Mucosa of descending colon (tissue), 3 donors: Measurements from ENCODE around the gene ANAPC2. TPM values are rescaled to one million over a fixed set of nuclear protein-coding genes. Genes with fewer than 3 reads are reported as not detected.

Experiments used
- ATAC-seq: fragments of 200-7000 bp; cut with Tn5 transposase; one replicate; pipeline ENCODE4 v1.9.1; 2020; ENCODE audit warnings: mild to moderate bottlenecking, moderate library complexity
- DNase-seq, 3 donors: peaks; one replicate each; pipeline ENCODE4 v3.0.0-alpha.2; 2020
- H3K36me3 ChIP-seq: fragments of 200-600 bp; one replicate; pipeline ENCODE4 v1.8.0; 2021; ENCODE audit warnings: low read depth, mild to moderate bottlenecking
- H3K4me1 ChIP-seq: fragments of 200-600 bp; one replicate; pipeline ENCODE4 v1.8.0; 2021; ENCODE audit warnings: low read depth, mild to moderate bottlenecking
- H3K4me3 ChIP-seq: fragments of 200-600 bp; one replicate; pipeline ENCODE4 v1.8.0; 2021; ENCODE audit warnings: mild to moderate bottlenecking
- H3K9me3 ChIP-seq: fragments of 200-600 bp; one replicate; pipeline ENCODE4 v1.8.0; 2021; ENCODE audit warnings: mild to moderate bottlenecking
- CTCF ChIP-seq: fragments of 200-600 bp; IDR thresholded peaks from one replicate; pipeline ENCODE4 v1.8.0; 2022; ENCODE audit warnings: antibody characterized with exemption, mild to moderate bottlenecking
- intact Hi-C, 2 donors: fragments of 100-400 bp; cut with DNase I in 1 of 2; cut with micrococcal nuclease in 1 of 2; formaldehyde crosslinking; loops; one replicate each; pipeline versions ENCODE4 v1.11.0 to v1.11.1; 2022; cut with DNase I, micrococcal nuclease
- total RNA-seq, 3 donors: library from RNA; stranded (reverse); fragmentation: NEBNext Ultra II Directional in 2 of 3; extraction: Animal tissue kit (Norgen Biotek cat#: 25700) in 2 of 3; gene quantifications; one replicate each; pipeline versions ENCODE4 v1.2.1 to v1.2.4, GENCODE V29; 2021 to 2023
- donor health status: DM: no; HTN: no; CAD: no; lungs with moderate emphysema.
- donor health status: DM: no; HTN: no; CAD: no.
- donor health status: DM: no; HTN: yes; CAD: no.

The ANAPC2 gene
- total RNA-seq, 3 donors from 2014 or later = 60.8 to 65.9 (median 61.7) TPM

GRCh38 chr9:137160054-137160425, 28.3 kb downstream of the ANAPC2 start:
- no peak overlapping the region for H3K4me3 ChIP-seq
- peaks cover 15% of the 10 kb centered on the region for H3K4me1 ChIP-seq
- TF ChIP-seq CTCF = no peak
- H3K9me3 ChIP-seq = no peaks in the 10 kb centered on the region
- ATAC-seq (no peak), DNase-seq (no peak)
- no peaks in the 10 kb centered on the region for H3K36me3 ChIP-seq
- intact Hi-C loops = no loop called here

DNA sequence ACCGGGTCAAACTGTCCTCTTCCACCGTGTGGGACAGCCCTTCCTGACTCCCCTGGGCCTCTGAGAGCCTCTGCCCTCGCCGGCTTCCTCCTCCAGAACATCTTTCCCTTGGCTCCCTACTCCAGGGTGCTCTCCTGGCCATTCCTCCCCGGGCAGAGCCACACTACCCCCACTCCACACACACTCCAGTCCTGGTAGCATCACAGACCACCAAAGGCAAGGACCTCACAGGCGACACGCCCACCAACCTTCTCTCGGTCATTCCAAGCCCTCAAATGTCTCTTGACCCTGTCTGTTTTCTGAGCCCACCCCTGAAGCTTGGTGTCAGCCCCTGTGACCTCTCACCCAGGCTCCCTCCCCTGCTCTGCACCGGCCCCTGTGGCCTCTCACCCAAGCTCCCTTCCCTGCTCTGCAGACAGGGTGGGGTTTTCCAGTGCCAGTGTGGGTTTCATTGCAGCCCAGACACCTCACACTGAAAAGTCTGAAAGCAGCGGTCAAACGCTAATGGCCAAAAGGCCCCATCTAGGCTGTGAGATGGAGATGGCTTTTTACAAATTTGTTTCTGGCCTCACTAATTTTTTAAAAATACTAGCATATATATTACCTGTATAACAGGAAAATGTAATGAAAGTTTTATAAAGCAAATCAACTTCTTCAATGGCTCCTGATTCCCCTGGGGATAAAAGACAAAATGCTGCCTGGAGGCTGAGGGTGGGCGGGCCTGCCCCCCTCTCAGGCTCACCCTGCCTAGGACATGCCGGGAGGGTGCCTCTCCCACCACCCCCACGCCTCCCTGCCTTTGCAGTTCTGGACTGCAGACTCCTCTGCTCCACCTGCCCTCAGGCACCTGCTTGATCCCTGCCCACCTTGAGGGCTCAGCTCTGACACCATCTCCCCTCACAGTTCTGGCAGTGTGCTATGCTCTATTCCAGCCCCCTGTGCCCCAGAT, 29.0 kb downstream of the ANAPC2 start:
- no peak for DNase-seq
- no peak for ATAC-seq
- Histone ChIP-seq H3K36me3 (no peaks in the 10 kb centered on the region), H3K4me3 (no peak overlapping the region), H3K4me1 (peaks cover 15% of the 10 kb centered on the region), H3K9me3 (no peaks in the 10 kb centered on the region)
- TF ChIP-seq CTCF = no peak
- intact Hi-C loops = no loop called here

DNA sequence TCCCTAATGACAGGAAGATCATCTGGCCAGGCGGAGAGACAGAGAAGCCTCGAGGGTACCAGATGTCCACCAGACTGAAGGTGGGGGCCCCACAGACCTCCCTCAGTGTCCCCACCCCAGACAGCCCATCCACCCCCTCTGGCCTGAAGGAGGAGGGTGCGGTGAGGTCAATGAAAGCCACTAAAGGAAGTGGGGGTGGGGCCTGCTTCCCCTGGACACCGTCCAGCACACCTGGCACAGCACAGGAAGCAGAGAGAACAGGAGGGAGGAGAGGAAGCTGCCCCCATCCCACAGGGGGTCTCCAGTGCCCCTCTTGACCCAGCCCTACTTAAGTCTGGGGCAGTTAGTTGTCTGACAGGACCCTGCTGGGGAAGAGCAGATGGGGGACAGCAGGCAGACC, 29.7 kb downstream of the ANAPC2 start:
- no peak overlapping the region for H3K4me3 ChIP-seq
- intact Hi-C loops = no loop called here
- H3K9me3 ChIP-seq = no peaks in the 10 kb centered on the region
- DNase-seq (peak in 1 of 3 donors; percentile 37), ATAC-seq (no peak)
- peaks cover 15% of the 10 kb centered on the region for H3K4me1 ChIP-seq
- no peak for TF ChIP-seq CTCF
- no peaks in the 10 kb centered on the region for H3K36me3 ChIP-seq

DNA sequence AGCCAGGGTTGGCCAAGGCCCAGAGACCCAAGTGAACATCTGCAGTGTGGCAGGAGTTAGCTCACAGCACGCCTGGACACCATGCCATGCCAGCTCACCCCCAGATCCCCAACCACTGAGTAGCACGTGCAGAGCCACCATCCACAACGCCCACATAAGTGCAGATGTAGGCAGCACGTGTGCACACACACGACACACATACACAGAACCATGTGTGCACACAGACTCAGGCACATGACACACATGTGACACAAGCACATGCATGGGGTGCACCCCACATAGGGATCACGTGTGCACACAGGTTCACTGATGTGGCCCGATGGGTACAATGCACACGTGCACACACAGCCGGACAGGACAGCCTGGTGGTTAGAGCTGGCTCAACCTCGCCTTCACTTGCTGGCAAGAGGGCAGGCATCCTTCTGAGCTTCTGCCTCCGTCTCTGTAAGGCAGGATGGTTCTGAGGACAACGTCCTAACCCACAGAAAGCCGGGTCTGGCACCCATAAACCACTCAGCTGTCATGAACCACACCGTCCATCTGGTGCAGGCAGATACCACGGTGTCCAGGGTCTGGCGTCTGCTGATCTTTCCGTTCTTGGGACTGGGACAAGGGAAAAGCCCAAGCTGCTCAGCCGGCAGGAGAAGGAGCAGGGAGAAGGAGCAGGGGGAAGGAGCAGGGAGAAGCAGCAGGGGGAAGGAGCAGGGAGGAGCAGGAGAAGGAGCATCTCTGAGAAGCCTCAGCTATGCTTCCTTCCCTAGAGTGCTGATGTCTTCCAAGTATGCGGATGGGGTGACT, 30.5 kb downstream of the ANAPC2 start:
- no peaks in the 10 kb centered on the region for H3K9me3 ChIP-seq
- no peak overlapping the region for H3K4me3 ChIP-seq
- ATAC-seq (no peak), DNase-seq (no peak)
- peaks cover 8% of the 10 kb centered on the region for H3K4me1 ChIP-seq
- TF ChIP-seq CTCF = no peak
- H3K36me3 ChIP-seq = no peaks in the 10 kb centered on the region
- intact Hi-C loops = no loop called here

- ATAC-seq (peak; percentile 81), DNase-seq (peak in 1 of 3 donors; percentile 62)
- intact Hi-C loops = no loop called here
- Histone ChIP-seq H3K9me3 (no peaks in the 10 kb centered on the region), H3K4me1 (peaks cover 3% of the 10 kb centered on the region), H3K4me3 (no peak overlapping the region), H3K36me3 (no peaks in the 10 kb centered on the region)
- no peak for TF ChIP-seq CTCF
Measured at GRCh38 chr9:137156567-137157375, 31.6 kb downstream of the ANAPC2 start.
